PC-9 (cell line): Measurements from ENCODE around the gene DRD3.

Experiments used
- CTCF ChIP-seq: fragments of 200-600 bp; sonication (generic); conservative IDR thresholded peaks from 2 replicates; pipeline ENCODE4 v1.6.1; 2017; ENCODE audit warnings: mixed run types, antibody characterized with exemption, mild to moderate bottlenecking, moderate library complexity
- EZH2 ChIP-seq: fragments of 200-600 bp; sonication (generic); IDR thresholded peaks from 2 replicates; pipeline ENCODE4 v1.8.0; 2017; ENCODE audit warnings: antibody characterized with exemption, low read depth

GRCh38 chr3:114144909-114145688 lies 33.8 kb downstream of the DRD3 start:
- TF ChIP-seq CTCF: no peak
- TF ChIP-seq EZH2: no peak
